T-cell (primary cell): ENCODE measurements around the gene SPATA46. TPM values are rescaled to one million over a fixed set of nuclear protein-coding genes. Genes with fewer than 3 reads are reported as not detected.

Source experiments
- ATAC-seq, 4 experiments: fragments of 200-7000 bp in 3 of 4; fragments of 150-1000 bp in 1 of 4; cut with Tn5 transposase; replicated peaks in 1 of 4; 1 replicate in 3 of 4; 2 replicates in 1 of 4; pipeline ENCODE4 v1.10.0; 2021; ENCODE audit warnings: moderate library complexity in 3 of 4, mild to moderate bottlenecking in 2 of 4, moderate number of reproducible peaks in 1 of 4
- CTCF ChIA-PET, 2 donors: fragments of 300-600 bp; sonication (Branson Sonifier 250); formaldehyde crosslinking; loops; one replicate each; lab custom pipeline; 2022; ENCODE audit warnings: antibody characterized with exemption in 2 of 2; lab: Charles Lee
- POLR2A ChIA-PET, 2 donors: fragments of 300-600 bp; sonication (Branson Sonifier 250); formaldehyde crosslinking; loops; one replicate each; lab custom pipeline; 2022; ENCODE audit warnings: antibody characterized with exemption in 2 of 2; lab: Charles Lee
- DNase-seq, 35 experiments: peaks; one replicate each; pipeline versions ENCODE4 v3.0.0 to v3.0.0-alpha.2; 2013 to 2023
- H3K27ac ChIP-seq: one replicate; pipeline ENCODE4 v1.5.1; 2013; ENCODE audit warnings: low read length
- H3K27me3 ChIP-seq, 2 experiments: replicated peaks in 1 of 2; 1 replicate in 1 of 2; 2 replicates in 1 of 2; pipeline versions ENCODE4 v1.6.1 to v1.7.0; 2013; ENCODE audit warnings: low read length in 1 of 2, mixed read lengths in 1 of 2; ENCODE audit not compliant: control insufficient read depth in 2 of 2, insufficient read depth in 2 of 2; ENCODE audit errors: extremely low read depth in 1 of 2
- H3K36me3 ChIP-seq, 2 donors: 1 replicate in 1 of 2; 2 replicates in 1 of 2; pipeline versions ENCODE4 v1.6.1 to v1.7.0; 2013; ENCODE audit warnings: low read length in 1 of 2; ENCODE audit not compliant: control insufficient read depth in 2 of 2, insufficient read depth in 1 of 2; ENCODE audit errors: extremely low read depth in 1 of 2
- H3K4me1 ChIP-seq, 2 experiments: 1 replicate in 1 of 2; 2 replicates in 1 of 2; pipeline versions ENCODE4 v1.6.1 to v1.7.0; 2013; ENCODE audit warnings: low read length in 2 of 2, mixed read lengths in 1 of 2; ENCODE audit not compliant: insufficient read depth in 2 of 2, control insufficient read depth in 1 of 2; ENCODE audit errors: extremely low read depth in 1 of 2
- H3K4me3 ChIP-seq, 2 donors: 1 replicate in 1 of 2; 2 replicates in 1 of 2; pipeline versions ENCODE4 v1.5.1 to v1.7.0; 2013; ENCODE audit warnings: mild to moderate bottlenecking in 2 of 2, low read length in 1 of 2, moderate library complexity in 1 of 2; ENCODE audit not compliant: control insufficient read depth in 1 of 2; ENCODE audit errors: extremely low read depth in 1 of 2
- H3K9me3 ChIP-seq: 2 replicates; pipeline ENCODE4 v1.7.0; 2013
- H3K27ac Mint-ChIP-seq, 2 donors: one replicate each; pipeline ENCODE4 v1.8.0; 2020 to 2021; ENCODE audit warnings: mild to moderate bottlenecking in 2 of 2, mixed read lengths in 2 of 2
- H3K27me3 Mint-ChIP-seq, 2 donors: one replicate each; pipeline ENCODE4 v1.8.0; 2021 to 2022; ENCODE audit warnings: mixed read lengths in 2 of 2
- H3K36me3 Mint-ChIP-seq: one replicate; pipeline ENCODE4 v1.8.0; 2021; ENCODE audit warnings: mixed read lengths
- H3K4me1 Mint-ChIP-seq, 3 donors: one replicate each; pipeline ENCODE4 v1.8.0; 2020 to 2022; ENCODE audit warnings: mixed read lengths in 3 of 3, mild to moderate bottlenecking in 1 of 3
- H3K4me3 Mint-ChIP-seq, 3 donors: one replicate each; pipeline ENCODE4 v1.8.0; 2020 to 2022; ENCODE audit warnings: mild to moderate bottlenecking in 3 of 3, mixed read lengths in 3 of 3, moderate library complexity in 3 of 3
- H3K9me3 Mint-ChIP-seq, 3 donors: one replicate each; pipeline ENCODE4 v1.8.0; 2020 to 2022; ENCODE audit warnings: mixed read lengths in 3 of 3
- WGBS: methylation state at CpG from one replicate; pipeline ENCODE4 v1.1.5; 2013; ENCODE audit warnings: missing lambda C conversion rate; ENCODE audit not compliant: insufficient coverage; 5-methylcytosine and 5-hydroxymethylcytosine counted together
- total RNA-seq, 35 experiments: library from RNA in 6 of 35; stranded (reverse) in 6 of 35; fragments of 120-200 nt in 1 of 35; gene quantifications; one replicate each; pipeline versions ENCODE4 v1.2.1 to v1.2.4 and lab custom pipeline; 2013 to 2026

Gene SPATA46
- total RNA-seq, 5 donors from 2014 or later (not counting 1 experiment from before 2014, with no cell fraction given): not detected

- POLR2A ChIA-PET: no interaction called here
- no peak for ATAC-seq
- Mint-ChIP-seq H3K4me1 (no peaks in the 10 kb centered on the region), H3K27ac (no peak overlapping the region), H3K36me3 (no peaks in the 10 kb centered on the region), H3K4me3 (no peak overlapping the region), H3K9me3 (no peaks in the 10 kb centered on the region), H3K27me3 (peaks cover 30 to 37% of the 10 kb centered on the region in 2 donors)
- no peaks in the 10 kb centered on the region for H3K9me3 ChIP-seq
- H3K36me3 ChIP-seq: no peaks in the 10 kb centered on the region
- no peak overlapping the region for H3K27ac ChIP-seq
- CTCF ChIA-PET: no interaction called here
- WGBS: no CpG with 5 or more reads among the region's 7 CpGs
- H3K27me3 ChIP-seq: peaks cover 0 to 18% of the 10 kb centered on the region in 2 experiments
- H3K4me3 ChIP-seq: no peak overlapping the region
- no peak for DNase-seq
- no peaks in the 10 kb centered on the region for H3K4me1 ChIP-seq
Measured at GRCh38 chr1:162417650-162418049, 41.0 kb upstream of the SPATA46 start.

- H3K36me3 ChIP-seq: no peaks in the 10 kb centered on the region
- H3K9me3 ChIP-seq: no peaks in the 10 kb centered on the region
- H3K27me3 ChIP-seq: peaks cover 0 to 16% of the 10 kb centered on the region in 2 experiments
- DNase-seq (no peak), ATAC-seq (no peak)
- H3K4me3 ChIP-seq: no peak overlapping the region
- Mint-ChIP-seq H3K27me3 (peaks cover 30 to 33% of the 10 kb centered on the region in 2 donors), H3K36me3 (no peaks in the 10 kb centered on the region), H3K4me1 (no peaks in the 10 kb centered on the region), H3K27ac (no peak overlapping the region), H3K4me3 (no peak overlapping the region), H3K9me3 (no peaks in the 10 kb centered on the region)
- POLR2A ChIA-PET: no interaction called here
- no peaks in the 10 kb centered on the region for H3K4me1 ChIP-seq
- CTCF ChIA-PET: no interaction called here
- H3K27ac ChIP-seq: no peak overlapping the region
- no CpG with 5 or more reads among the region's 2 CpGs for WGBS
Measured at GRCh38 chr1:162416909-162417308, 40.3 kb upstream of the SPATA46 start.

DNA sequence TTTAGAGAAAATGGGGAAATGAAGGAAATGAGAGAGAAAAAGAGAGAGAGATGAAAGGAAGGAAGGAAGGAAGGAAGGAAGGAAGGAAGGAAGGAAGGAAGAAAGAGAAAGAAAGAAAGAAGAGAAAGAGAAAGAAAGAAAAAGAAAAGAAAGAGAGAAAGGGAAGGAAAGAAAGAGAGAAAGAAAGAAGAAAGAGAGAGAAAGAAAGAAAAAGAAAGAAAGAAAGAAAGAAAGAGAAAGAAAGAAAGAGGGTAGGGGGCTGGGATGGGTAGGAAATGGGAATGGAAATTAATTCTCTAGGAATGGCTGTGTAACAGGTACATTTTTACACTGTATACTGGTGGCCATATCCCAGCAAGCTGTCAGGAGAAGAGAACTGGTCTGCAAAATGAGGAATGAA is 39.6 kb upstream of the SPATA46 start:
- DNase-seq: no peak
- Mint-ChIP-seq H3K36me3 (no peaks in the 10 kb centered on the region), H3K4me1 (no peaks in the 10 kb centered on the region), H3K27me3 (peaks cover 30 to 33% of the 10 kb centered on the region in 2 donors), H3K4me3 (no peak overlapping the region), H3K9me3 (no peaks in the 10 kb centered on the region), H3K27ac (no peak overlapping the region)
- Histone ChIP-seq H3K4me3 (no peak overlapping the region), H3K27ac (no peak overlapping the region), H3K36me3 (no peaks in the 10 kb centered on the region), H3K9me3 (no peaks in the 10 kb centered on the region), H3K4me1 (no peaks in the 10 kb centered on the region), H3K27me3 (peaks cover 0 to 18% of the 10 kb centered on the region in 2 experiments)
- ChIA-PET CTCF (no interaction called here), POLR2A (no interaction called here)
- ATAC-seq: no peak

DNA sequence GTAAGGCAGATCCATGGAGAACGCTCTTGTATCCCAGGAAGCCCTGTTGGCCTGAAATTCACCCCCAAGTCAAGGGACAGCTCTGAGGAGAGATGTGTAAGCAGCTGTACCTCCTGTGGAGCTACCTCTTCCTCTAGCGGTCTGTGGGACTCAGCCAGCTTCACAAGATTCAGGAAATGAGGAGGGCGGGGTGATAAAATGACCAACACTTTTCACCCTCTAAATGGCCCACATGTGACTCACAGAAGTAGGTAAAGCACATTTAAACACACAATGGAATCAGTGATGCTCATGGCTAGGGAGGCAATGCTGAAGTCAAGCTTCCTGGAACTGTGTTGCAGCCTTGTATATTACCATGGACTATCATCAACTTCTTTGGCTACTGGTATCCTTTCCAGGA is 35.3 kb upstream of the SPATA46 start, which contains the start of gene SH2D1B:
Gene SH2D1B, minus strand, starts transcription at position 135 of the 400 bp plus-strand sequence. Its CDS starts 120 bp downstream, at position 15.
- ChIA-PET POLR2A (interaction anchor here in 1 of 2 donors (0.6 kb wide), 1 partner anchor 17 kb away, joined by 5 read pairs; no protein-coding TSS in a partner anchor), CTCF (no interaction called here)
- no peaks in the 10 kb centered on the region for H3K4me1 Mint-ChIP-seq
- H3K36me3 ChIP-seq: no peaks in the 10 kb centered on the region
- ATAC-seq: no peak
- H3K4me3 Mint-ChIP-seq: peak within 1 kb of the TSS in 1 of 3 donors; percentile 32
- no peaks in the 10 kb centered on the region for H3K9me3 ChIP-seq
- H3K27ac ChIP-seq: no peak within 1 kb of the TSS
- no peaks in the 10 kb centered on the region for H3K36me3 Mint-ChIP-seq
- WGBS: 82% methylated on average over 3 of the region's 3 CpGs
- H3K4me3 ChIP-seq: no peak within 1 kb of the TSS
- H3K27ac Mint-ChIP-seq: no peak within 1 kb of the TSS
- H3K9me3 Mint-ChIP-seq: no peaks in the 10 kb centered on the region
- peaks cover 24 to 25% of the 10 kb centered on the region in 2 donors for H3K27me3 Mint-ChIP-seq
- peak in 1 of 35 experiments; percentile 21 for DNase-seq
- no peaks in the 10 kb centered on the region for H3K4me1 ChIP-seq
- H3K27me3 ChIP-seq: peaks cover 0 to 11% of the 10 kb centered on the region in 2 experiments

GRCh38 chr1:162407539-162407938 is 30.9 kb upstream of the SPATA46 start:
- ATAC-seq (no peak), DNase-seq (no peak)
- H3K36me3 Mint-ChIP-seq: no peaks in the 10 kb centered on the region
- no peaks in the 10 kb centered on the region for H3K36me3 ChIP-seq
- no peaks in the 10 kb centered on the region for H3K9me3 Mint-ChIP-seq
- H3K4me3 Mint-ChIP-seq: no peak overlapping the region
- H3K27me3 ChIP-seq: peaks cover 0 to 6% of the 10 kb centered on the region in 2 experiments
- ChIA-PET CTCF (interaction anchor here in 1 of 2 donors (0.6 kb wide), 1 partner anchor 332 kb away, joined by 5 read pairs; no protein-coding TSS in a partner anchor), POLR2A (interaction anchor here in 1 of 2 donors (0.6 kb wide), 1 partner anchor 16 kb away, joined by 3 read pairs; no protein-coding TSS in a partner anchor)
- no peak overlapping the region for H3K27ac Mint-ChIP-seq
- no peaks in the 10 kb centered on the region for H3K4me1 ChIP-seq
- H3K27ac ChIP-seq: no peak overlapping the region
- no peak overlapping the region for H3K4me3 ChIP-seq
- H3K9me3 ChIP-seq: no peaks in the 10 kb centered on the region
- H3K4me1 Mint-ChIP-seq: no peaks in the 10 kb centered on the region
- no CpG with 5 or more reads among the region's 1 CpG for WGBS
- peaks cover 16 to 23% of the 10 kb centered on the region in 2 donors for H3K27me3 Mint-ChIP-seq

- H3K4me3 Mint-ChIP-seq: no peak overlapping the region
- no peak for ATAC-seq
- peaks cover 19 to 24% of the 10 kb centered on the region in 2 donors for H3K27me3 Mint-ChIP-seq
Measured at GRCh38 chr1:162406811-162407210, 30.2 kb upstream of the SPATA46 start.

More at GRCh38 chr1:162406811-162407210, 30.2 kb upstream of the SPATA46 start:
- Histone ChIP-seq H3K4me3 (no peak overlapping the region), H3K4me1 (no peaks in the 10 kb centered on the region), H3K9me3 (no peaks in the 10 kb centered on the region), H3K27ac (no peak overlapping the region), H3K36me3 (no peaks in the 10 kb centered on the region), H3K27me3 (peaks cover 0 to 8% of the 10 kb centered on the region in 2 experiments)
- no peaks in the 10 kb centered on the region for H3K36me3 Mint-ChIP-seq
- no peaks in the 10 kb centered on the region for H3K9me3 Mint-ChIP-seq
- CTCF ChIA-PET: interaction anchor here in 1 of 2 donors (0.6 kb wide), 1 partner anchor 333 kb away, joined by 5 read pairs; no protein-coding TSS in a partner anchor
- H3K4me1 Mint-ChIP-seq: no peaks in the 10 kb centered on the region
- WGBS: no CpG with 5 or more reads among the region's 2 CpGs
- DNase-seq: no peak
- POLR2A ChIA-PET: no interaction called here
- H3K27ac Mint-ChIP-seq: no peak overlapping the region
